ENCODE measurements around the gene OR1S2.
"Not testable (repeated sequence)": the region's sequence is repeated elsewhere in the genome, so short reads cannot be mapped to it uniquely, and the experiment has no call there.

The OR1S2 gene, protein sequence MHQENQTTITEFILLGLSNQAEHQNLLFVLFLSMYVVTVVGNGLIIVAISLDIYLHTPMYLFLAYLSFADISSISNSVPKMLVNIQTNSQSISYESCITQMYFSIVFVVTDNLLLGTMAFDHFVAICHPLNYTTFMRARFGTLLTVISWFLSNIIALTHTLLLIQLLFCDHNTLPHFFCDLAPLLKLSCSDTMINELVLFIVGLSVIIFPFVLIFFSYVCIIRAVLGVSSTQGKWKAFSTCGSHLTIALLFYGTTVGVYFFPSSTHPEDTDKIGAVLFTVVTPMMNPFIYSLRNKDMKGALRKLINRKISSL

DNA sequence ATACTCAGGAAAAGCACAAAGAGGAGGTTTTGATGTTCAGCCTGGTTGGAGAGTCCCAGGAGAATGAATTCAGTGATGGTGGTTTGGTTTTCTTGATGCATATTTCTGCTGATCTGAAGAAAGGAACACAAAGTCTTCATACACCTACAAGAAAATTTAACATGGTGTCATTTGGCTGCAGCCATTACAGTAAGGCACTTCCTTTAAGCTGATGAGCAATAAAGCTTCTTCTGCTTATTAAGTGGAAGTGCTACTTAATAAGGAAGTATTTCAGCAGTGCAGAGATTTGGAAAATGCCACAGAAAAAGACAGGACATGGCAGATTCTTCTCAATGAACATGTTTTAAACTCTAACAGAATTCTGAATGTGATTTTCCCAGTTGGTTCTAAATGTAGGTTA is at the start of gene OR1S2:
TSS of gene OR1S2 (minus strand) at position 101 of the 400 bp plus-strand sequence. CDS start at position 101, 0 bp downstream.
- no peak for DNase-seq

DNA sequence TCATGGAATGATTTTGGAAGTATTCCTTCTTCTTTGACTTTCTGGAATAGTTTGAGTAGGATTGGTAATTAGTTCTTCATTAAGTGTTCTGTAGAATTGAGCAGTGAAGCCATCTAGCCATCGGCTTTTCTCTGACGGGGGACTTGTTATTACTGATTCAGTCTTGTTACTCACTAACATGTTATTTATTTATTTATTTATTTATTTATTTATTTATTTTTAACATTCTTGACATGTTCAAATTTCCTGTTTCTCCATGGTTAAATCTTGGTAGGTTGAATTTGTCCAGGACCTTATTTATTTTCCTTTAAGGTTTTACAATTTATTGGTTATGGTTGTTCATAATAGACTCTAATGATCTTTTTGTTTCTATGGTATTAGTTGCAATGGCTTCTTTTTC is 40.0 kb upstream of the OR1S2 start:
- no peak for DNase-seq

DNA sequence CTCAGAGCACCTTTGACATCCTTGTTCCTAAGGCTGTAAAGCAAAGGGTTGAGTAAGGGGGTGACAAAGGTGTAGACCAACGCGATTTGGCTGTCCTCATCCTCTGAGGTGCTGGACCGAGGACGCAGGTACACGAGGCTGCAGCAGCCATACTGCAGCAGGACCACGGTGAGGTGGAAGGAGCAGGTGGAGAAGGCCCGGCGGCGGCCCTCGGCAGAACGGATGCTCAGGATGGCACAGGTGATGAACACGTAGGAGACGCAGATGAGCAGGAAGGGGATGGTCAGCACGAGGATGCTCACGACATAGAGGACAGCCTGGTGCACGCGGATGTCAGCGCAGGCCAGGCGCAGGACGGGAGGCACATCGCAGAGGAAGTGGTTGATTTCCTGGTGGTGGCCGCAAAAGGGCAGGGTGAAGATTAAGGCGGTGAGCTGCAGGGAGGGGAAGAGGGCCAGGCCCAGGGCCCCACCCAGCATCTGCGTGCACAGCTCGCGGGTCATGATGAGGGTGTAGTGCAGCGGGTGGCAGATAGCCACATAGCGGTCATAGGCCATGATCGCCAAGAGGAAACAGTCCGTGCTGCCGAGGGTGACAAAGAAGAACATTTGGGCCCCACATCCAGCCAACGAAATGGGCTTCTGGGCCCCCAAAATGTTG is 24.1 kb upstream of the OR1S2 start:
- DNase-seq = no peak

DNA sequence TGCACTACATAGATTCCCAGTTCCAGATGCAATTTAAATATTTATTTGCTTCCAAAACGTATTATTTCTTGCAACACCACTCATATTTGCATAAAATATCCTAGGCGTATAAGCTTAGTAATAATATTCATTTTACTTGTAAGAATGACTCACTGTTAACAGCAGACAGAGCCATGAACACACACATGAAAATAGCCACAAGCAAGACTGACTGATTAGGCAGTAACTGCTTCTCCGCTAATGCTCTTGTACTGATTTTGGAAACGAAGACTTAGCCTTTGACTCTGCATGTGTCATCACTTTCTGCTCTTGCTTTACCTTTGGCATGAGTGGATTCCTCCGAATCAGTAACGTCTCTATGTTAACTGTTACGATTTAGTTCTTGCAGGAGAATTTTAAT is 18.8 kb upstream of the OR1S2 start:
- DNase-seq = no peak

DNA sequence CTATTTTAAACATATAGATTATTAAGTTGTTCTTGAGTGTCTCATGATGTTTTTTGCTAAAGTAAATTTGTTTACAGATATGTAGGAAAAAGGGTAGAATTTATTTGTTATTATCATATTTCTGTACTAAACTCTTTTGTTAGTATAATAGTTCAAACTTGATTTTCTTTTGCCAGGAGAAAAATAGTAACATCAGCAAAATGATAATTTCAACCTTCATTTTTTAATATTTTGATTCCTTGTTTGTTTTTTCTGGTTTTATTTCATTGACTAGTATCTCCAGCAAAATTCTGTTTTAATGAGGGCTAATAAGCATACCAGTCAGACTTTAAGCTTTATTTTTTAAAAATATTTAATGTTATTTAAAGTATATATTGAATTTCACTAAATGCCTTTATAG is 12.5 kb upstream of the OR1S2 start:
- DNase-seq = no peak

DNA sequence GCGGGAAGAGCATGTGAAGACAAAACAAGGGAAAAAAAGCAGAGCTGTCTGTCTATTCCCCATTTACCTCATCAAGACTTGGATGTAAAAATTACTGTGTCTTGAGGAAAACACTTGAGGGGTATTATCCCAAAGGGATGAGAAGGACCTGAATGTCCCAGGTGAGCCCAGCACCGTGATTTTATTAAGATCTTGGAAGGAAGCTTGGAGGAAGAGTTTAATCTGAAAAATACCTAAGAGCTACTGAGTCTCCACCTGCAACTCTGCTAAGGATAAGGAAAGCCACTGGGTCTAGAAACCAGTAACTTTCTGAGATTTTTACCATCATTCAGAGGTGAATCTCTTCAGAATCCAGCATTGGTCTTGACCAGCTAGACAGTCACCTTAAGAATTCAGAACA is 8.5 kb upstream of the OR1S2 start, which contains the start of gene OR1S1:
TSS of gene OR1S1 (plus strand) at position 301 of the 400 bp plus-strand sequence.
- DNase-seq = not testable (repeated sequence)

DNA sequence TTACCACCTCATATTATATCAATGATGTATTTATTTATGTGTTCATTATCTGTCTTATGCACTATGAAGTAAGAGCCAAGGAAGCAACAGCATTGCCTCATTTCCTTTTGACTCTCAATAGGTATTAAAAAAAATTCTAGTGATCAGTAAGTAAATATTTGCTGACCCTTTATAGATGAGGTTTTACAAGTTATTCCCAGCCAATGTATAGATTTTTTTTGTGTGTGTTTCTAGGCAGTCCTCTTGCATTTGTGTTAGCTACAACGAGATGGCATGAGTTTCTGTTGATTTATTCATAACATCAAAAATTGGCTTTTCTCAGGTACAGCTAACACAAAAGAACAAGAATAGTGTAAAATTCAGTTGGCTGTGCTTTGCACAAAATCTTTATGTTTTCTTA is 4.7 kb downstream of the OR1S2 start:
- DNase-seq = no peak

DNA sequence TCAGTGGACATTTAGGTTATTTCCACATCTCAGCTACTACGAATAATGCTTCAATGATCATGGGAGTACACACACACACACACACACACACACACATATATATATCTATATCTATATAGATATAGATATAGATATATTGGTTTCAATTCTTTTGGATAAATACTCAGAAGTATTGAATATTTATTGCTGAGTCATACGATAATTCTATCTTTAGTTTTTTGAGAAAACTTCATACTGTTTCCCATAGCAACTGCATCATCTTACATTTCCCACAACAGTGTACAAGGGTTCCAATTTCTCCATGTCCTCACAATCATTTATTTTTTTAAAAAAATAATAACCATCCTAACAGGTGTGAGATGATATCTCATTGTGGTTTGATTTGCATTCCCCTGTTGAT is 8.0 kb downstream of the OR1S2 start:
- DNase-seq = no peak

DNA sequence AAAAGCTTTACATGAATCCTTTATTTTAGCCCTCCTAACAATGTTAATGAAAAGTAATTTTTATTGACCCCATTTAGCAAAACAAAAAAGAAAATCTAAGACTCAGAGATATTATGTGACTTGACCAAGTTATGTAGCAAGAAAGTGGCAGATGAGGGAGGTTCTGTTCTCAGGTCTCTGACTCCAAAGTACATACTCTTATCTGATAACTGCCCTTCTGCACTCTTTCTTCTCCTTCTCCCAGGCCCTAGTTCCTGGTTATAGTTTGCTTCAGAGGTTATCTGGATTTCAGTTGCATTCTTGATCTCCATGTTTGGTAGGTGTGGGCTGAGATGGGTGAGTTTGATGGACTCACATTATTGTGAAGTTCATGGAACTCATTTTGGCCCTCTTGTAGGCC is 10.6 kb downstream of the OR1S2 start:
- no peak for DNase-seq

DNA sequence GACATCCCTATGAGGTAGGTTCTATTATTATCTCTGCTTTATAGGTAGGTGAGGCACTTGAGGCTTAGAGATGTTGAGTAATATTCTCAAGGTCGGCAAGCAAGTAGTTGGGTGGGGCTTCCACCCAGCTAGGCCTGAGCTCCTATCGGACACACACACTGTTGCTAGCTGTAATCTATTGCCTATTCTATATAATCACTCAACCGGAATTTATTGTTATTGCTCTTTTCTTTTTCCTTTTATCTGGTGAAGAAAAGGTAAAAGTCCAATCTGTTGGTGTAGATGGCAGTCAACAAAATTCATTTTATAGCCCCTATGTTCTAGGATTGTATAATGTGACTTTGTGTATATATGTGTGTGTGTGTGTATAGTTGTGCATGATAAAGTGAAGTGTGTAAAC is 11.7 kb downstream of the OR1S2 start:
- no peak for DNase-seq

DNA sequence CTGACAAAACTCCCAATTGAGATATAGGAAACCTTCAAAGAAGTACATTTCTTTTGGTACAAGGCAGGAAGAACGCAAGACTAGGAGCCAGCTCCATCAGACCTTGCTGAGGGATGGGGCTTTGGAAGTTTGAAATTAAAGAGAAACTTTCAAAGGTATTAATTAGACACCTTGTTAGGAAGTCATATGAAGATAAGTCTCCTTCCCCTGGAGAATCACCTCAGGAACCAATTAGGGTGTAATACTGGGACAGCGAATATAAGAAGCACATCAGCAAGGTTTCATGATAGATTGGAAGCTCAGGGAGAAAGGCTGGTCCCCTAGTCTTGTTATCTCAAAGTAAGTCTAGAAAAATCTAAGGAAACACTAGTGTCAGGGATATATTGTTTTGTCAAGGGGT is 15.2 kb downstream of the OR1S2 start, which contains the start of gene OR9Q2:
TSS of gene OR9Q2 (plus strand) at position 301 of the 400 bp plus-strand sequence. CDS start 1,421 bp downstream, outside the sequence.
- DNase-seq = no peak

DNA sequence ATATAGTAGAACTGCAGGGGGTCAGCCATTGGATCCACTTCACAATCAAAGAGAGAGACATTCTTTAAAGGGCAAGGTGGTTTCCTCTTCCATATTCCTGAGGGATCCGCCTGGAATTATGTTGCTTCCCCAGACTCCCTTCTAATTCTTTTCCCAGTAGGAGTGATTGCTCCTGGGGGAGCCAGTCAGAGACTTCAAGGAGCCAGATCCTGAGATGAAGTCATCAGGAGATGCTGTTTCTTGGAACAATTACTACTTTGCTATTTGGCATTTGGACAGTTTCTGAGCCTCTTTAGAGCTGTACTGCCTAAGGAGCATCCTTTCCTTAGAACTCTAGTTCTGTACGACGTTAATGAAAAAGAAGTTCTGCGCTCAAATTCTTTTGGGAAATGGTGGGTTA is 17.0 kb downstream of the OR1S2 start:
- DNase-seq = no peak

DNA sequence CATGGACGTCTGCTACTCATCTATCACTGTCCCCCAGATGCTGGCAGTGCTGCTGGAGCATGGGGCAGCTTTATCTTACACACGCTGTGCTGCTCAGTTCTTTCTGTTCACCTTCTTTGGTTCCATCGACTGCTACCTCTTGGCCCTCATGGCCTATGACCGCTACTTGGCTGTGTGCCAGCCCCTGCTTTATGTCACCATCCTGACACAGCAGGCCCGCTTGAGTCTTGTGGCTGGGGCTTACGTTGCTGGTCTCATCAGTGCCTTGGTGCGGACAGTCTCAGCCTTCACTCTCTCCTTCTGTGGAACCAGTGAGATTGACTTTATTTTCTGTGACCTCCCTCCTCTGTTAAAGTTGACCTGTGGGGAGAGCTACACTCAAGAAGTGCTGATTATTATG is 24.3 kb downstream of the OR1S2 start:
- DNase-seq = no peak

DNA sequence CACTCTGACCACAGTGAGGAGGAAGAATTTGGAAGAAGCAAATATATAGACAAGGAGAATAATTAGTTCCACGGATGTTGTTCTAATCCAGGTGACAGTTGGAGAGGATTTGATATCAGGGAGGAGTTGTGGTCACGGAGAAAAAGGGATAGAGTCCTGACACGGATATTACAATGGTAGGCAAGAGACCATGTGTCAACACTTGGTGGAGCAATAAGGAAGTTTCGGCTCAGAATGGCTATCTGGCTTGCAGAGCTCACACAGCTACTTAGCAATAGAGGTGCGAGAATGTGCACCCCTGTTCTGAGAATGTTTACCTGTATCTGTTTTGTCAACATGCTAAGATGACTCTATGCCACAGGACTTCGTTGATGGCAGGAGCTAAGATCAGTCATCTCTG is 25.5 kb downstream of the OR1S2 start:
- DNase-seq = no peak

DNA sequence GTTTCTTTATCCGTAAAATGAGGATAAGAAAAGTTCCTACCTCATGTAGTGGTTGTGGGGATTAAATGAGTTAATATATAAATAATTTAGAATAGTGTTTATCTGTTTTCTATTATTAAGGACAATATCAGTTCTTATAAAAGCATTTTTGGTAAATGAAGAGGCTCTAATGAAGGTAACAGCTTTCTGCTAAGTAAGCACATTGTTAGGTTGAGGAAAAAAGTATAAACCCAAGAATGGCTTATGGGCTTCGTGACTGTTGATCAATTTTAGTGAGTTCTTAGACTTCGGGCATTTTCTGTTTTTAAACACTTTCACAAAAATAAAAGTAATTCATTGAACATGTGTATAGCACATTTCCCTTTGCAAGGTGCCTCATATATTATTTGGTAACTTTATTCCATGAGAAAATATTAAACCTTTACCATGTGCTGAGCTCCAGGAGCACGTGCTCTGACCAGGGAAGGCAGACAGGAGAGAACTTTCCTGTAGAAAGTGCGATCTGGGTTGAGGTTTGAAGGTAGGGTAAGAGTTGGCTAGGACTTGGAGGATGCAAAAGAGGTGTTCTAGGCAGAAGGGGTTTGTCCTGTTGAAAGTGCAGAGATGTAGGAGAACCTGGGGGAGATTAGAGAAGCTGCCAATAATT is 26.4 kb downstream of the OR1S2 start:
- no peak for DNase-seq

DNA sequence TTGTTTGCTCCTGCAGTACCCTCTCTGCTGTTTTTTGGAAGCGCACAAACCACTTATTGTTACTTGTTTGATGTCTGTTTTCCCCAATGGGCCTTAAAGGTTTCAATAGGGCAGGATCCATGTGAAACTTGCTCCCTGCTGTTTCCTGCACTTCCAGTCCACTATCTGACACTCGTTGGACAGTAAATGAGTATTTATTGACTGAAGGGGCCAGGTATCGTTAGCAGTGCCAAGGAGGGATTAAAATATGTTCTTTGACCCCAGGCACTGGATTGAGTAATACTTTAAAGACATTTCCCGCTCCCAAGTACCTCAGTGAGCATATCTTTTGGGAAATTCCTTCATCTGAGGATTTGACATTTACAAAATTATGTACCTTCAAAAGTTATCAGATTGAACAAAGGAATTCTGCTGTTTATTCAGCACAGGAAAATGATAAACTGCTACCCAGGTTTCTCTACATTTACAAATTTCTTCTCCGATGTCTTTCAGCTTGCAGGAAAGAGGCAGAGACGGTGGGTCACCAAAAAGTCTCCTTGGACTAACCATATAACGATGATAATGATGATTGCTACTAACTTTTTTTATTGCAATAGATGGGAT is 38.3 kb downstream of the OR1S2 start:
- DNase-seq = no peak

DNA sequence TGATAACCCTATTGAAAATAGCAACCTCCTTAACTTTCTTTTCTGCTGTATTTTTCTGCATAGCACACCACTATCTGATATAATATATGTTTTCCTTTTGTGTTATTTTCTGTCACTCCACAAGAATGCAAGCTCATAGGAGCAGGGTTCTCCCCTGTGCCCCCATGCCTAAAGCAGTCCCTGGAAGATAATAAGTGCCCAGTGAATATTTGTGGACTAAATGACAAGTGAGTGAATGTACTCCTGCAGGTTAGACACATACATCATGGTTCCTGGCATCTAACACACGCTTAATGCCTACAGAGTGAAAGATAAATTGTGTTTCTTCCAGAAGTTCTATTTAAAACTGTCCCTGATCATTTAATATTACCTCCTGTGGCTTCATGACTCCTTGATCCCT is 39.0 kb downstream of the OR1S2 start:
- no peak for DNase-seq

DNA sequence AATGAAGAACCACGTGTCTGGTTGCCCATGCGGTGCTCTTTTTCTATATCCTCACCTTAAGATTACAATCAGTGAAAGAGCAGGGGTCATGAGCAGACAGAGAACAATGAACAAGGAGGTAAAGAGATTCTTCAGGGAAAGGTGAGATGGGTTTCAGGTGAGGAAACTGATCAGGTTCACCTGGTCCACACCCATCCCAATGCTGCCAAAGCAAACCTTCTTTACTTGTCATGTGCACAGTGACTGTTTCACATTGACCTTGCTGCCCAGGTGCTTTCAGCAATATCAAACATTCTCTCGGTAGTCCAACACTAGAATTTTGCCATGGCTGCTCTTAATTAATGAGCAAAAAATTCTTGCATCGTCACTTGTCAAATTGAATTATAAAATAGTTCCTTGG is 39.6 kb downstream of the OR1S2 start:
- DNase-seq = no peak
